RPMI8226 (cell line): ENCODE results near the gene RUVBL2.

Experiments
- DNase-seq: peaks from one replicate; pipeline ENCODE4 v3.0.0-alpha.2; 2015

RUVBL2 gene

GRCh38 chr19:48993175-48994034, at the start of gene RUVBL2, which contains the start of gene GYS1:
TSS of gene RUVBL2 (plus strand) at chr19:48993887. CDS start at chr19:48993912, 25 bp downstream.
TSS of gene GYS1 (minus strand) at chr19:48993309. CDS start at chr19:48993112, 197 bp downstream.
- DNase-seq, result peak; percentile 98

GRCh38 chr19:48945415-48945814, 48.3 kb upstream of the RUVBL2 start:
- DNase-seq, result no peak

GRCh38 chr19:48945817-48946216, 47.9 kb upstream of the RUVBL2 start:
- DNase-seq, result no peak

- DNase-seq, result no peak
These were observed 47.0 kb upstream of the RUVBL2 start for GRCh38 chr19:48946463-48947257.

- no peak for DNase-seq
These were observed 46.5 kb upstream of the RUVBL2 start for GRCh38 chr19:48947258-48947542.

GRCh38 chr19:48950159-48950558, 43.5 kb upstream of the RUVBL2 start:
- DNase-seq, result no peak

- DNase-seq, result no peak
These were observed 42.7 kb upstream of the RUVBL2 start for GRCh38 chr19:48950830-48951519.

- DNase-seq, result no peak
These were observed 40.5 kb upstream of the RUVBL2 start for GRCh38 chr19:48953141-48953540.

- no peak for DNase-seq
These were observed 39.6 kb upstream of the RUVBL2 start for GRCh38 chr19:48953990-48954594.

GRCh38 chr19:48954595-48955307, 38.9 kb upstream of the RUVBL2 start, which contains the start of gene BAX:
TSS of gene BAX (plus strand) at chr19:48954875. CDS start at chr19:48954929, 54 bp downstream.
- peak; percentile 95 for DNase-seq

- no peak for DNase-seq
These were observed 38.3 kb upstream of the RUVBL2 start for GRCh38 chr19:48955308-48955958.

GRCh38 chr19:48958006-48958405, 35.7 kb upstream of the RUVBL2 start:
- no peak for DNase-seq

- DNase-seq, result no peak
These were observed 34.1 kb upstream of the RUVBL2 start for GRCh38 chr19:48959341-48960239.

GRCh38 chr19:48961051-48961649, 32.5 kb upstream of the RUVBL2 start:
- DNase-seq, result no peak

- no peak for DNase-seq
These were observed 32.0 kb upstream of the RUVBL2 start for GRCh38 chr19:48961673-48962028.

- DNase-seq, result peak; percentile 83
These were observed 31.4 kb upstream of the RUVBL2 start for GRCh38 chr19:48962029-48962848.

GRCh38 chr19:48962849-48963165, 30.9 kb upstream of the RUVBL2 start:
- DNase-seq, result no peak

GRCh38 chr19:48963371-48964204, 30.1 kb upstream of the RUVBL2 start:
- peak; percentile 71 for DNase-seq
